K562 (cell line): Measurements from ENCODE around the gene ROBO3. TPM values are rescaled to one million over a fixed set of nuclear protein-coding genes. Genes with fewer than 3 reads are reported as not detected.

ENCODE experiments used
- ATAC-seq: fragments of 200-7000 bp; cut with Tn5 transposase; 3 replicates; pipeline ENCODE4 v1.9.1; 2020; ENCODE audit warnings: moderate library complexity
- BruUV-seq: library from RNA; stranded (reverse); fragments of 400-500 nt; replicated peaks from 2 replicates; lab custom pipeline; 2021; lab: Mats Ljungman, UMichigan
- CTCF ChIA-PET: fragments of 300-600 bp; formaldehyde crosslinking; extraction: SDS; loops from one replicate; lab custom pipeline; 2021; ENCODE audit warnings: low intra/inter-chr PET ratio; lab: Yijun Ruan, JAX
- POLR2A ChIA-PET: fragments of 300-600, 350-650 bp; sonication (Branson Sonifier 250); formaldehyde crosslinking; extraction: SDS; loops from one replicate; lab custom pipeline; 2021; ENCODE audit warnings: antibody characterized with exemption, inconsistent platforms; lab: Yijun Ruan, JAX
- DNase-seq, 4 experiments: peaks; one replicate each; pipeline versions ENCODE4 v3.0.0 to v3.0.0-alpha.2; 2011 to 2018; ENCODE audit warnings: low spot score in 3 of 4, mixed read lengths in 3 of 4; ENCODE audit errors: extremely low read depth in 1 of 4
- FAIRE-seq: peaks from 2 replicates; lab custom pipeline; 2011; peaks lifted over from hg19 to GRCh38; lab: Jason Lieb, UNC
- H2AFZ ChIP-seq: 2 replicates; pipeline ENCODE4 v1.6.0; 2011; ENCODE audit warnings: low read depth, low read length, control low read depth, inconsistent platforms
- H3K27ac ChIP-seq: fragments of 200-600 bp; 3 replicates; pipeline ENCODE4 v1.8.0; 2011; ENCODE audit warnings: low read depth, mild to moderate bottlenecking, control low read depth, inconsistent platforms, low read length, moderate library complexity, mixed read lengths; ENCODE audit errors: extremely low read depth
- H3K27me3 ChIP-seq, 2 experiments: fragments of 300-600 bp in 1 of 2; 2 replicates in 1 of 2; 3 replicates in 1 of 2; pipeline versions ENCODE4 v1.6.0 to v1.8.0; 2011; ENCODE audit warnings: inconsistent platforms in 2 of 2, low read length in 2 of 2, mild to moderate bottlenecking in 1 of 2, mixed read lengths in 1 of 2, moderate library complexity in 1 of 2; ENCODE audit not compliant: control insufficient read depth in 2 of 2, insufficient read depth in 2 of 2
- H3K36me3 ChIP-seq: fragments of 300-600 bp; 3 replicates; pipeline ENCODE4 v1.8.0; 2011; ENCODE audit warnings: mild to moderate bottlenecking, low read length, inconsistent platforms; ENCODE audit not compliant: control insufficient read depth, insufficient read depth
- H3K4me1 ChIP-seq, 2 experiments: fragments of 200-600 bp in 1 of 2; replicated peaks in 1 of 2; 2 replicates in 1 of 2; 3 replicates in 1 of 2; pipeline versions ENCODE4 v1.5.1 to v1.8.0; 2011; ENCODE audit warnings: inconsistent platforms in 2 of 2, low read length in 2 of 2, mild to moderate bottlenecking in 1 of 2, mixed read lengths in 1 of 2, moderate library complexity in 1 of 2; ENCODE audit not compliant: control insufficient read depth in 2 of 2, insufficient read depth in 2 of 2
- H3K4me2 ChIP-seq: 2 replicates; pipeline ENCODE4 v1.6.1; 2011; ENCODE audit warnings: low read length, control low read depth, inconsistent platforms, mixed read lengths; ENCODE audit not compliant: insufficient read depth
- H3K4me3 ChIP-seq: fragments of 200-600 bp; sonication (generic), shearing (Covaris generic); 2 replicates; pipeline ENCODE4 v1.5.1; 2016; ENCODE audit warnings: control low read depth, inconsistent platforms
- H3K79me2 ChIP-seq: fragments of 200-600 bp; 3 replicates; pipeline ENCODE4 v1.8.0; 2011; ENCODE audit warnings: low read length, inconsistent platforms; ENCODE audit not compliant: control insufficient read depth, insufficient read depth
- H3K9ac ChIP-seq, 2 experiments: 2 replicates each; pipeline versions ENCODE4 v1.6.0 to v1.6.1; 2011; ENCODE audit warnings: low read depth in 2 of 2, low read length in 2 of 2, control low read depth in 1 of 2, inconsistent platforms in 1 of 2, mild to moderate bottlenecking in 1 of 2, mixed read lengths in 1 of 2; ENCODE audit not compliant: insufficient read depth in 1 of 2
- H3K9me1 ChIP-seq: one replicate; pipeline ENCODE4 v1.6.0; 2011; ENCODE audit warnings: inconsistent platforms, mild to moderate bottlenecking, low read length, moderate library complexity; ENCODE audit not compliant: control insufficient read depth, insufficient read depth
- H3K9me3 ChIP-seq: replicated peaks from 2 replicates; pipeline ENCODE4 v1.5.1; 2011; ENCODE audit warnings: low read depth, low read length, inconsistent platforms; ENCODE audit not compliant: control insufficient read depth, insufficient read depth
- H4K20me1 ChIP-seq: replicated peaks from 2 replicates; pipeline ENCODE4 v1.6.1; 2011; ENCODE audit warnings: low read length, inconsistent platforms, mixed read lengths; ENCODE audit not compliant: control insufficient read depth, insufficient read depth
- MTA1 ChIP-seq: fragments of 450-650 bp; IDR thresholded peaks from 2 replicates; pipeline ENCODE4 v1.6.1; 2017; ENCODE audit warnings: borderline replicate concordance
- MTA3 ChIP-seq: fragments of 450-650 bp; formaldehyde crosslinking; IDR thresholded peaks from 2 replicates; pipeline ENCODE4 v1.6.1; 2017; ENCODE audit warnings: mild to moderate bottlenecking, borderline replicate concordance
- ZNF24 ChIP-seq: fragments of 450-650 bp; IDR thresholded peaks from 2 replicates; pipeline ENCODE4 v1.6.1; 2016
- ZNF717 ChIP-seq: fragments of 250-450 bp; sonication (Bioruptor Pico); IDR thresholded peaks from 2 replicates; pipeline ENCODE4 v1.5.0; 2021
- WGBS: fragments of 100-300 bp; shearing (Covaris generic); methylation state at CpG from one replicate; pipeline ENCODE4 v1.1.6; 2016; ENCODE audit warnings: low coverage, mixed read lengths; ENCODE audit not compliant: insufficient coverage; ENCODE audit errors: missing lambda C conversion rate; 5-methylcytosine and 5-hydroxymethylcytosine counted together
- in situ Hi-C: fragments of 300-500 bp; cut with MboI; formaldehyde crosslinking; loops from 4 replicates; pipeline ENCODE4 v1.15.0; 2018; ENCODE audit warnings: inconsistent platforms, mixed read lengths
- intact Hi-C: fragments of 100-400 bp; cut with micrococcal nuclease; formaldehyde crosslinking; loops from 2 replicates; pipeline ENCODE4 v1.14.2; 2022
- polyA plus RNA-seq, 8 experiments: library from polyadenylated mRNA; depleted of rRNA in 4 of 8; stranded (reverse) in 5 of 8; unstranded in 3 of 8; fragments of >200 nt; fragmentation: Nextera tagmentation in 2 of 8; fragmentation: Illumina TruSeq in 1 of 8; extraction: Ambion mirVana in 2 of 8; extraction: Trizol in 1 of 8; gene quantifications; 2 replicates each; pipeline versions ENCODE4 v1.2.1 to v1.2.3, GENCODE V29; 2011 to 2014; ENCODE audit warnings: inconsistent platforms in 1 of 8, missing spikeins in 1 of 8
- total RNA-seq, 7 experiments: library from RNA; depleted of rRNA in 6 of 7; stranded (reverse); fragments of >200 nt in 6 of 7; fragmentation: Illumina TruSeq in 2 of 7; extraction: Trizol in 2 of 7; gene quantifications; 2 replicates each; pipeline versions ENCODE4 v1.2.1 to v1.2.3, GENCODE V29; 2011 to 2021; ENCODE audit warnings: low replicate concordance in 1 of 7
- TF ChIP-seq, protein P1 (sequence below): sonication (generic); formaldehyde crosslinking; IDR thresholded peaks from 2 replicates; pipeline ENCODE4 v1.8.1; 2022; ENCODE audit warnings: missing genetic modification reagents
- TF ChIP-seq, protein P2 (sequence below): sonication (generic); formaldehyde crosslinking; IDR thresholded peaks from 2 replicates; pipeline ENCODE4 v1.8.1; 2023; ENCODE audit warnings: mild to moderate bottlenecking, missing genetic modification reagents
- TF ChIP-seq, protein P3 (sequence below): sonication (generic); formaldehyde crosslinking; IDR thresholded peaks from 2 replicates; pipeline ENCODE4 v1.8.0; 2022; ENCODE audit warnings: missing genetic modification reagents, mild to moderate bottlenecking, borderline replicate concordance
- TF ChIP-seq, protein P4 (sequence below), 2 experiments: fragments of 450-650 bp; IDR thresholded peaks; 2 replicates each; pipeline ENCODE4 v1.6.1; 2016; ENCODE audit warnings: mild to moderate bottlenecking in 2 of 2, borderline replicate concordance in 1 of 2, low read depth in 1 of 2, moderate library complexity in 1 of 2

ROBO3 gene
- total and polyA plus RNA-seq, 9 of the 15 experiments (the other 6 are each of a cell fraction or from before 2014, with no cell fraction given), result 0.29 to 1.4 (median 0.97) TPM; not detected in 2

DNA sequence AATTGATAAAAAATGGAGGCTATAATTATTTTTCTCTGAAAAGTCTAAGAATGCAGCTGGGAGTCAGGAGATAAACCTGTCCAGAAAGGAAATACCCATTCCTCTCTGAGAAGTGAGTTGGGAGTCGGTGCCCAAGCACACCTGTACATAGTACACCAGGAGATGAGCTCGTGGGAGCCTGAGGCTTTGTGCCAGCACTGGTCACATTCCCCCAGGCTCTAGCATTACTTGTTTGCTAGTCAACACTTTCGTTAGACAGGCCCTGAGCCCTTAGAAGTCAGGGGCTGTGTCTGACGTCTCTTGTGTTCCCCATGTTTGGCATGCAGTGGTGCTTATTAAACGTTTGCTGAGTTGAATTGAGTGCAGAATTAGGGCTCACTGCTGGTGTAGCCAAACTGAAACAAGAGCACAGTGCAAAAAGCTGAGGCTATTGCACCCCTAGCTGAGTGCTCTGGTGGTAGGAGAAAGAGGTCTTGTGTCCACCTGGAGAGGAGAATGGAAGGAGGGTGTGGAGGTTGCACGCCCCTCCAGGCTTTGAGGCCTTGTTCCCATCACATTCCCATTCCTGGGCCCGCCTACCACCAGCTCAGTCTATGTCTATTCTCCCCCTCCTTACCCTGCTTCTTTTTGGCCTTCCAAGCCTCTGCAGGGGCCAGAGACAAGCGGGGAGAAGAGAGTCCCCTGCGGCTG is 25.6 kb downstream of the ROBO3 start:
- no peak for DNase-seq
- Histone ChIP-seq H3K4me3 (no peak overlapping the region), H3K9me3 (no peaks in the 10 kb centered on the region), H3K79me2 (no peaks in the 10 kb centered on the region), H3K27me3 (peaks cover 17 to 70% of the 10 kb centered on the region in 2 experiments), H3K9me1 (peaks cover 2% of the 10 kb centered on the region), H3K4me2 (no peak overlapping the region), H3K36me3 (no peaks in the 10 kb centered on the region), H3K4me1 (no peaks in the 10 kb centered on the region), H3K27ac (no peak overlapping the region), H2AFZ (no peak overlapping the region), H4K20me1 (0 out of 2 replicates have a peak, but pooled peaks cover 4% of the 10 kb centered on the region), H3K9ac (no peak overlapping the region)
- WGBS, result 0% methylated on average over 9 of the region's 9 CpGs
- no peak for ATAC-seq
- no TSS peak for BruUV-seq
- ChIA-PET CTCF (no interaction called here), POLR2A (interaction anchor here (1.1 kb wide), 1 partner anchor 8 kb away, joined by 3 read pairs; no protein-coding TSS in a partner anchor)
- no peak for FAIRE-seq
- in situ Hi-C loops (no loop called here), intact Hi-C loops (no loop called here)
- TF ChIP-seq, protein P1, sequence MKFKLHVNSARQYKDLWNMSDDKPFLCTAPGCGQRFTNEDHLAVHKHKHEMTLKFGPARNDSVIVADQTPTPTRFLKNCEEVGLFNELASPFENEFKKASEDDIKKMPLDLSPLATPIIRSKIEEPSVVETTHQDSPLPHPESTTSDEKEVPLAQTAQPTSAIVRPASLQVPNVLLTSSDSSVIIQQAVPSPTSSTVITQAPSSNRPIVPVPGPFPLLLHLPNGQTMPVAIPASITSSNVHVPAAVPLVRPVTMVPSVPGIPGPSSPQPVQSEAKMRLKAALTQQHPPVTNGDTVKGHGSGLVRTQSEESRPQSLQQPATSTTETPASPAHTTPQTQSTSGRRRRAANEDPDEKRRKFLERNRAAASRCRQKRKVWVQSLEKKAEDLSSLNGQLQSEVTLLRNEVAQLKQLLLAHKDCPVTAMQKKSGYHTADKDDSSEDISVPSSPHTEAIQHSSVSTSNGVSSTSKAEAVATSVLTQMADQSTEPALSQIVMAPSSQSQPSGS (CRISPR knock-in tag), result no peak
- TF ChIP-seq MTA3 (no peak), ZNF24 (no peak), MTA1 (no peak), ZNF717 (no peak)
- TF ChIP-seq, protein P2, sequence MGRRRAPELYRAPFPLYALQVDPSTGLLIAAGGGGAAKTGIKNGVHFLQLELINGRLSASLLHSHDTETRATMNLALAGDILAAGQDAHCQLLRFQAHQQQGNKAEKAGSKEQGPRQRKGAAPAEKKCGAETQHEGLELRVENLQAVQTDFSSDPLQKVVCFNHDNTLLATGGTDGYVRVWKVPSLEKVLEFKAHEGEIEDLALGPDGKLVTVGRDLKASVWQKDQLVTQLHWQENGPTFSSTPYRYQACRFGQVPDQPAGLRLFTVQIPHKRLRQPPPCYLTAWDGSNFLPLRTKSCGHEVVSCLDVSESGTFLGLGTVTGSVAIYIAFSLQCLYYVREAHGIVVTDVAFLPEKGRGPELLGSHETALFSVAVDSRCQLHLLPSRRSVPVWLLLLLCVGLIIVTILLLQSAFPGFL (CRISPR knock-in tag), result no peak
- TF ChIP-seq, protein P3, sequence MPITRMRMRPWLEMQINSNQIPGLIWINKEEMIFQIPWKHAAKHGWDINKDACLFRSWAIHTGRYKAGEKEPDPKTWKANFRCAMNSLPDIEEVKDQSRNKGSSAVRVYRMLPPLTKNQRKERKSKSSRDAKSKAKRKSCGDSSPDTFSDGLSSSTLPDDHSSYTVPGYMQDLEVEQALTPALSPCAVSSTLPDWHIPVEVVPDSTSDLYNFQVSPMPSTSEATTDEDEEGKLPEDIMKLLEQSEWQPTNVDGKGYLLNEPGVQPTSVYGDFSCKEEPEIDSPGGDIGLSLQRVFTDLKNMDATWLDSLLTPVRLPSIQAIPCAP, result no peak
- TF ChIP-seq, protein P4, sequence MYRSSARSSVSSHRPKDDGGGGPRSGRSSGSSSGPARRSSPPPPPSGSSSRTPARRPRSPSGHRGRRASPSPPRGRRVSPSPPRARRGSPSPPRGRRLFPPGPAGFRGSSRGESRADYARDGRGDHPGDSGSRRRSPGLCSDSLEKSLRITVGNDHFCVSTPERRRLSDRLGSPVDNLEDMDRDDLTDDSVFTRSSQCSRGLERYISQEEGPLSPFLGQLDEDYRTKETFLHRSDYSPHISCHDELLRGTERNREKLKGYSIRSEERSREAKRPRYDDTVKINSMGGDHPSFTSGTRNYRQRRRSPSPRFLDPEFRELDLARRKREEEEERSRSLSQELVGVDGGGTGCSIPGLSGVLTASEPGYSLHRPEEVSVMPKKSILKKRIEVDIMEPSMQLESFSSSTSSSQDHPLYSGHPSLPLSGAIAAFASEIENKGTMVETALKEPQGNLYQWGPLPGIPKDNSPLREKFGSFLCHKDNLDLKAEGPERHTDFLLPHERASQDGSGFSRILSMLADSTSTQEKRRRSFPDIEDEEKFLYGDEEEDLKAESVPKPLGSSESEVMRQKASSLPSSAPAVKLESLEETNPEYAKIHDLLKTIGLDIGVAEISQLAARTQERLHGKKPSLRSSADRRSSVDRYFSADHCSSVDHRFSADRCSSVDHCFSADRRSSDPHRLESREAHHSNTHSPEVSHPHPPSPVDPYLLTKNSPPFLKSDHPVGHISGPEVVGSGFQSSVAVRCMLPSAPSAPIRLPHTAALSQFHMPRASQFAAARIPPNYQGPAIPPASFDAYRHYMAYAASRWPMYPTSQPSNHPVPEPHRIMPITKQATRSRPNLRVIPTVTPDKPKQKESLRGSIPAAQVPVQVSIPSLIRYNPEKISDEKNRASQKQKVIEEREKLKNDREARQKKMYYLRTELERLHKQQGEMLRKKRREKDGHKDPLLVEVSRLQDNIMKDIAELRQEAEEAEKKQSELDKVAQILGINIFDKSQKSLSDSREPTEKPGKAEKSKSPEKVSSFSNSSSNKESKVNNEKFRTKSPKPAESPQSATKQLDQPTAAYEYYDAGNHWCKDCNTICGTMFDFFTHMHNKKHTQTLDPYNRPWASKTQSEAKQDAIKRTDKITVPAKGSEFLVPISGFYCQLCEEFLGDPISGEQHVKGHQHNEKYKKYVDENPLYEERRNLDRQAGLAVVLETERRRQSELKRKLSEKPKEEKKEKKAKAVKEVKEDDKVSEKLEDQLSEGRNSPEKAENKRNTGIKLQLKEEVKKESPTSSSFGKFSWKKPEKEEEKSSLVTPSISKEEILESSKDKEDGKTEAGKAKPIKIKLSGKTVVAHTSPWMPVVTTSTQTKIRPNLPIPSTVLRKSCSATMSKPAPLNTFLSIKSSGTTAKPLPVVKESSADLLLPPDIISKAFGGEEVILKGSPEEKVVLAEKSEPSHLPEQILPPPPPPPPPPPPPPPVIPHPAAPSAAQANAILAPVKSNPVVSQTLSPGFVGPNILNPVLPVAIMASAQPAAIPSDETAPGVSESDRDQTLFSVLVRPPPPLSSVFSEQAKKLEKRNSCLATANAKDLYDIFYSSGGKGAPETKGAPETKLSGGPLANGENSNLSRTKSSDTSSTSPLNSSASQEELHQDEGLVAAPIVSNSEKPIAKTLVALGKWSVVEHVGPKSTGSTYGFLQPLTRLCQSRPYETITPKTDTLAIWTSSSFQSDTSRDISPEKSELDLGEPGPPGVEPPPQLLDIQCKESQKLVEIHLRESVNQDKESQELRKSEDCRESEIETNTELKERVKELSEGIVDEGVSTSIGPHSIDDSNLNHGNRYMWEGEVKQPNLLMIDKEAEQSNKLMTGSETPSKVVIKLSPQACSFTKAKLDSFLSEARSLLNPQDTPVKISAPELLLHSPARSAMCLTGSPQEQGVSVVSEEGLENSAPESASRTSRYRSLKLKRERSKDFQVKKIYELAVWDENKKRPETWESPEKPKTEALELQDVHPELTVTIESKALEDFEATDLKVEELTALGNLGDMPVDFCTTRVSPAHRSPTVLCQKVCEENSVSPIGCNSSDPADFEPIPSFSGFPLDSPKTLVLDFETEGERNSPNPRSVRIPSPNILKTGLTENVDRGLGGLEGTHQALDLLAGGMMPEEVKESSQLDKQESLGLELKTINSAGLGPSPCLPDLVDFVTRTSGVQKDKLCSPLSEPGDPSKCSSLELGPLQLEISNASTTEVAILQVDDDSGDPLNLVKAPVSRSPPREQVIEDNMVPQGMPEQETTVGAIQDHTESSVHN (IDR thresholded peaks at IDR 0.05; ENCODE audit: borderline replicate concordance in 1 of 2, low read depth in 1 of 2), result no peak
